Erythroblast (primary cell): Measurements from ENCODE around the gene IGFBP5.

Experiments used
- GATA1 ChIP-seq: IDR thresholded peaks from 2 replicates; pipeline ENCODE4 v1.6.1; 2011; ENCODE audit warnings: low read depth, mild to moderate bottlenecking, control low read depth, low read length, moderate library complexity
- POLR2A ChIP-seq: IDR thresholded peaks from 2 replicates; pipeline ENCODE4 v1.6.1; 2011; ENCODE audit warnings: mild to moderate bottlenecking, low read length

- TF ChIP-seq POLR2A: no peak
- TF ChIP-seq GATA1: no peak
Observed at GRCh38 chr2:216660496-216660895, 34.9 kb downstream of the IGFBP5 start.
